ENCODE measurements around the gene ZGPAT.

ZGPAT gene

DNA sequence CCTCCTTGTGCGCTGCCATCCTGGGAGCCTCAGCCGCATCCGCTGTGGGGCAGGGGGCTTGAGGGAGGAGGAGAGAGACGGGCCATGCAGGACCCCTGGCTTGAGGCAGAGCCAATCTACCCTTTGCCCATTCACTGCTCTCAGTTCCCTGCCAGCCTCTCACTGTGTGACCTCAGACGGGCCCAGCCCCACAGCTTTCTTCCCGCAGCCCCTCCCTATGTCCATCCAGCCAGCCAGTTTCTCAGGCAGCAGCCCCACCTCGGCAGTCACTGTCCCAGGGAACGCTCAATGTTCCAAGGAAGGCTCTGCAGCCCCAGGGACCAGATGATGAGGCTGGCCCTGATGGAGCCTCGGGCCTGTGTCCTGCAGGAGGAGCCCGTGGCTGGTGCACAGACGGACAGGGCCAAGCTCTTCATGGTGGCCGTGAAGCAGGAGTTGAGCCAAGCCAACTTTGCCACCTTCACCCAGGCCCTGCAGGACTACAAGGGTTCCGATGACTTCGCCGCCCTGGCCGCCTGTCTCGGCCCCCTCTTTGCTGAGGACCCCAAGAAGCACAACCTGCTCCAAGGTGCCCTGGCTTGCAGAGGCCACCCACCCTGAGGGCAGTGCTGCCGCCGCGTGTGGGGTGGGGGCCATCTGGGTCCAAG, 15.3 kb upstream of the ZGPAT start:
- no peak for DNase-seq

DNA sequence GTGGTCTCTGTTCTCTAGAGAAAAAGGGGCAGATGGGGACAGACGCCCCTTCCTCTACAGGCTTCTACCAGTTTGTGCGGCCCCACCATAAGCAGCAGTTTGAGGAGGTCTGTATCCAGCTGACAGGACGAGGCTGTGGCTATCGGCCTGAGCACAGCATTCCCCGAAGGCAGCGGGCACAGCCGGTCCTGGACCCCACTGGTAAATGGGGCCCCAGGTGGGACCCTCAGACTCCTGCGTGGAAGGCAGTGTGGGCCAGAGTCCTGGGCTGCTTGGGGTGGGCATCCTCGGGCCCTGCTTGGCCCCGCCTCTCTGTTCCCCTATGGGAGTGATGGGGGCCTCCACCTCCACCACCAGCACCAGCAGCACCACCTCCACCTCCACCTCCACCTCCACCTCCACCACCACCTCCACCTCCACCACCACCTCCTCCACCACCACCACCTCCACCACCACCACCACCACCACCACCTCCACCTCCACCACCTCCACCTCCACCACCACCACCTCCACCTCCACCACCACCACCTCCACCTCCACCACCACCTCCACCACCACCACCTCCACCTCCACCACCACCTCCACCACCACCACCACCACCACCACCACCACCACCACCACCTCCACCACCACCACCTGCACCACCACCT, 14.6 kb upstream of the ZGPAT start:
- DNase-seq: no peak

DNA sequence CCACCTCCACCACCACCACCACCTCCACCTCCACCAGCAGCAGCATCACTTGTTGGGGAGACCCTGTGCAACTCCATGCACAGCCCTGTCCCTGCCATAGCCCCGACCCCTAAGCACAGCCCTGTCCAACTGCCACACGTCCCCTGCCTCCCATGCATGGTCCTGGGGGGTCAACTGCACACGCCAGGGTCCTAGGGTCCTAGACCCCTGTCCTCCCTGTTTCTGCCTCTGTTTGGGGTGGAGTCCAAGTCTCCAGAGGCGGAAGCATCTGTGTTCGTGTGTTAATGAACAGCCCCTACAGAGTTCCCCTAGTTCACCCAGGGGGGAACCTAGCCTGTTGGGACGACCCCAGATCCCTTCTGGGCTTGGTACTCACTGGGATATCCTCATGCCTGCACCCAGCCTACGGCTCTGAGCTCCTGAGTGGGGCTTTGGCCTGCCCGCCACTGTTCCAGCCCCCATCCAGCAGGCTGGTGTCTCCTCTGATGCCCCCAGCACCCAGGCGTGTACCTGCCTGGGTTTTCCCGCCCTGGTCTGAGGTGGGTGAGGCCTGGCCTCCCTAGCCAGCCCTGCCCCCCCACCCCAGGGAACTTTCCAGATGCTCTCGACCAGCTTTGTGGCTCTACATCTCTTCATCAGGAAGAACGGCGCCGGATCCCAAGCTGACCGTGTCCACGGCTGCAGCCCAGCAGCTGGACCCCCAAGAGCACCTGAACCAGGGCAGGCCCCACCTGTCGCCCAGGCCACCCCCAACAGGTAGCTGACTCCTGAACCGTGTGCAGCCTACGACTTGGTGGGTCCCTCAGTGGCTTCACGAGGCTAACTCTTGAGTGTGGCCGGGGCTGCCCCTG, 13.9 kb upstream of the ZGPAT start:
- no peak for DNase-seq

DNA sequence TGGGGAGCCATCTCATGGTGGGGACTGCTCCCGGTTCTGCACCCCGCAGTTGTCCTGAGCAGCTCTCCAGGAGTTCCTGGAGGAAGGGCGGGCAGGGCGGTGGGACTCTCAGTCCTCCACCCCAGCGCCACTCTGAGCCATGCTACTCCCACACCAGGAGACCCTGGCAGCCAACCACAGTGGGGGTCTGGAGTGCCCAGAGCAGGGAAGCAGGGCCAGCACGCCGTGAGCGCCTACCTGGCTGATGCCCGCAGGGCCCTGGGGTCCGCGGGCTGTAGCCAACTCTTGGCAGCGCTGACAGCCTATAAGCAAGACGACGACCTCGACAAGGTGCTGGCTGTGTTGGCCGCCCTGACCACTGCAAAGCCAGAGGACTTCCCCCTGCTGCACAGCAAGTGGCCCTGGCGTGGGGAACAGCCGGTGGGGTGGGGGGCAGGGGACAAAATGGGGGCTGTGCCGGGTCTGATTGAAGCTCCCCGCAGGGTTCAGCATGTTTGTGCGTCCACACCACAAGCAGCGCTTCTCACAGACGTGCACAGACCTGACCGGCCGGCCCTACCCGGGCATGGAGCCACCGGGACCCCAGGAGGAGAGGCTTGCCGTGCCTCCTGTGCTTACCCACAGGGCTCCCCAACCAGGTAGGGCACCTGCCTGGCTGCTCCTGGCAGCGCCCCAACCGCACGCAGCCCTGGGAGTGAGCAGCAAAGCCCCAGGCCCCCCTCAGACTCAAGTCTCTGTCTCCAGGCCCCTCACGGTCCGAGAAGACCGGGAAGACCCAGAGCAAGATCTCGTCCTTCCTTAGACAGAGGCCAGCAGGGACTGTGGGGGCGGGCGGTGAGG, 13.0 kb upstream of the ZGPAT start:
- DNase-seq: no peak

DNA sequence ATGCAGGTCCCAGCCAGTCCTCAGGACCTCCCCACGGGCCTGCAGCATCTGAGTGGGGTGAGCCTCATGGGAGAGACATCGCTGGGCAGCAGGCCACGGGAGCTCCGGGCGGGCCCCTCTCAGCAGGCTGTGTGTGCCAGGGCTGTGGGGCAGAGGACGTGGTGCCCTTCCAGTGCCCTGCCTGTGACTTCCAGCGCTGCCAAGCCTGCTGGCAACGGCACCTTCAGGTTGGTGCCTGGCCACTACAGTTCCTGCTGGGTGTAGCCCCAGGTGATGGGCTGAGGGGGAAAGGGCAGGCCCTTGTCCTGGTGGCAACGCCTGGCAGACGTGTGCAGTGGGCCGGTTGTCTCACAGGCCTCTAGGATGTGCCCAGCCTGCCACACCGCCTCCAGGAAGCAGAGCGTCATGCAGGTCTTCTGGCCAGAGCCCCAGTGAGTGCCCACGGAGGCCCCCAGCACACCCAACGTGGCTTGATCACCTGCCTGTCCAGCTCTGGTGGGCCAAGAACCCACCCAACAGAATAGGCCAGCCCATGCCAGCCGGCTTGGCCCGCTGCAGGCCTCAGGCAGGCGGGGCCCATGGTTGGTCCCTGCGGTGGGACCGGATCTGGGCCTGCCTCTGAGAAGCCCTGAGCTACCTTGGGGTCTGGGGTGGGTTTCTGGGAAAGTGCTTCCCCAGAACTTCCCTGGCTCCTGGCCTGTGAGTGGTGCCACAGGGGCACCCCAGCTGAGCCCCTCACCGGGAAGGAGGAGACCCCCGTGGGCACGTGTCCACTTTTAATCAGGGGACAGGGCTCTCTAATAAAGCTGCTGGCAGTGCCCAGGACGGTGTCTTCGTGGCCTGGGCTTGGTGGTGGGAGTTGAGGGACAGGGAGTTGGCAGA, 12.2 kb upstream of the ZGPAT start:
- no peak for DNase-seq

DNA sequence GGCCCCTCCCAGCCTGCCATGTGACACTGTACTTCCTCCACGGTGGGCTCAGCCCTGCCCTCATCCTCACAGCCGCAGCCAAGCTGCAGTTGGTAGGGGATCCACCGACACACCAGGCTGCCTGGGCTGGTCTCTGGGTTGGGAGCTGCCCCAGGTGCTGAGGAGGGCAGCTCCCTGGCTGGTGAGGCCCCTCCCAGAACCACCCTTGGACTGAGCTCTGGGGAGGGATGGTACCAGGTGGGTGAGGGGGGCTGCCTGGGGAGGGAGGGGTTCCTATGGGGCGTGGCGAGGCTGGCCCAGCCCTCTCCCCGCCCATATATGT, 11.6 kb upstream of the ZGPAT start:
- peak; percentile 28 for DNase-seq

DNA sequence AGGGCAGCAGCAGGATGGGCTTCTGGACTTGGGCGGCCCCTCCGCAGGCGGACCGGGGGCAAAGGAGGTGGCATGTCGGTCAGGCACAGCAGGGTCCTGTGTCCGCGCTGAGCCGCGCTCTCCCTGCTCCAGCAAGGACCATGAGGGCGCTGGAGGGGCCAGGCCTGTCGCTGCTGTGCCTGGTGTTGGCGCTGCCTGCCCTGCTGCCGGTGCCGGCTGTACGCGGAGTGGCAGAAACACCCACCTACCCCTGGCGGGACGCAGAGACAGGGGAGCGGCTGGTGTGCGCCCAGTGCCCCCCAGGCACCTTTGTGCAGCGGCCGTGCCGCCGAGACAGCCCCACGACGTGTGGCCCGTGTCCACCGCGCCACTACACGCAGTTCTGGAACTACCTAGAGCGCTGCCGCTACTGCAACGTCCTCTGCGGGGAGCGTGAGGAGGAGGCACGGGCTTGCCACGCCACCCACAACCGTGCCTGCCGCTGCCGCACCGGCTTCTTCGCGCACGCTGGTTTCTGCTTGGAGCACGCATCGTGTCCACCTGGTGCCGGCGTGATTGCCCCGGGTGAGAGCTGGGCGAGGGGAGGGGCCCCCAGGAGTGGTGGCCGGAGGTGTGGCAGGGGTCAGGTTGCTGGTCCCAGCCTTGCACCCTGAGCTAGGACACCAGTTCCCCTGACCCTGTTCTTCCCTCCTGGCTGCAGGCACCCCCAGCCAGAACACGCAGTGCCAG, 11.0 kb upstream of the ZGPAT start, which contains the start of gene TNFRSF6B:
TSS of gene TNFRSF6B (plus strand) at position 25 of the 729 bp plus-strand sequence. CDS start at position 141, 116 bp downstream.
- no peak for DNase-seq

DNA sequence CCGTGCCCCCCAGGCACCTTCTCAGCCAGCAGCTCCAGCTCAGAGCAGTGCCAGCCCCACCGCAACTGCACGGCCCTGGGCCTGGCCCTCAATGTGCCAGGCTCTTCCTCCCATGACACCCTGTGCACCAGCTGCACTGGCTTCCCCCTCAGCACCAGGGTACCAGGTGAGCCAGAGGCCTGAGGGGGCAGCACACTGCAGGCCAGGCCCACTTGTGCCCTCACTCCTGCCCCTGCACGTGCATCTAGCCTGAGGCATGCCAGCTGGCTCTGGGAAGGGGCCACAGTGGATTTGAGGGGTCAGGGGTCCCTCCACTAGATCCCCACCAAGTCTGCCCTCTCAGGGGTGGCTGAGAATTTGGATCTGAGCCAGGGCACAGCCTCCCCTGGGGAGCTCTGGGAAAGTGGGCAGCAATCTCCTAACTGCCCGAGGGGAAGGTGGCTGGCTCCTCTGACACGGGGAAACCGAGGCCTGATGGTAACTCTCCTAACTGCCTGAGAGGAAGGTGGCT, 10.4 kb upstream of the ZGPAT start:
- DNase-seq: no peak

DNA sequence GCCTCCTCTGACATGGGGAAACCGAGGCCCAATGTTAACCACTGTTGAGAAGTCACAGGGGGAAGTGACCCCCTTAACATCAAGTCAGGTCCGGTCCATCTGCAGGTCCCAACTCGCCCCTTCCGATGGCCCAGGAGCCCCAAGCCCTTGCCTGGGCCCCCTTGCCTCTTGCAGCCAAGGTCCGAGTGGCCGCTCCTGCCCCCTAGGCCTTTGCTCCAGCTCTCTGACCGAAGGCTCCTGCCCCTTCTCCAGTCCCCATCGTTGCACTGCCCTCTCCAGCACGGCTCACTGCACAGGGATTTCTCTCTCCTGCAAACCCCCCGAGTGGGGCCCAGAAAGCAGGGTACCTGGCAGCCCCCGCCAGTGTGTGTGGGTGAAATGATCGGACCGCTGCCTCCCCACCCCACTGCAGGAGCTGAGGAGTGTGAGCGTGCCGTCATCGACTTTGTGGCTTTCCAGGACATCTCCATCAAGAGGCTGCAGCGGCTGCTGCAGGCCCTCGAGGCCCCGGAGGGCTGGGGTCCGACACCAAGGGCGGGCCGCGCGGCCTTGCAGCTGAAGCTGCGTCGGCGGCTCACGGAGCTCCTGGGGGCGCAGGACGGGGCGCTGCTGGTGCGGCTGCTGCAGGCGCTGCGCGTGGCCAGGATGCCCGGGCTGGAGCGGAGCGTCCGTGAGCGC, 9.8 kb upstream of the ZGPAT start:
- DNase-seq: no peak

DNA sequence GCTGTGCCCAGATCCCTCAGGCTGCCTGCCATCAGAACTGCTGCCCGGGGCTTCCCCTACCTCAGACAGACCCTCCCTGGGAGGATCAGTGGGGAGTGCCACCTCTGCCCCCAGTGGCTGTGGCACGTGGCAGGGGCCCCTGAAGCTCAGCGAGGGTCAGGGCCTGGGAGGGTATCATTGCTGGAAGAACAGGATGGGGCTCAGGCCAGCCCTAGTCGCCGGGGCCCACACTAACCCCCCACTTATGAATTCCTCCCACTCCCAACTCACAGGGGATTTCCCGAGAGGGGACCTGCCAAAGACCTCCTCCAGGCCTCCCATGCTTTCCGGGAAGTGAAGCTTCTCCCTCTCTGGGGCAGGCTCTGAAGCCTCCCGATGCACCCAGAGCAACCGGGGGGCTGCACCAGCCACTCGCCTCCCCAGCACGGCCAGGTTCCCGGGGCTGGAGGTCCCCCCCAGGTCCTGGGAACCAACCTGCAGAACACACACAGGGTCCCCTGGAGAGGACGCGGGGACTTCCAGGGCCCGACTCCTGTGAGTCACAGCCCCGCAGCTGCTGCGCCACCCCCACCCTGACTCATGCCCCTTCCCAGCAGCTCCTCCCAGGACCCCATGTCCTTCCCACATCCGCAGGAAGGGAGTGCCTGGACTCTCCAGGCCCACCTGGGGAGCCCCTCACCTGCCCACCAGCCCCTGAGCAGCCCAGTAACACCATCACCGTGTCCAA, 8.9 kb upstream of the ZGPAT start:
- peak; percentile 88 for DNase-seq

DNA sequence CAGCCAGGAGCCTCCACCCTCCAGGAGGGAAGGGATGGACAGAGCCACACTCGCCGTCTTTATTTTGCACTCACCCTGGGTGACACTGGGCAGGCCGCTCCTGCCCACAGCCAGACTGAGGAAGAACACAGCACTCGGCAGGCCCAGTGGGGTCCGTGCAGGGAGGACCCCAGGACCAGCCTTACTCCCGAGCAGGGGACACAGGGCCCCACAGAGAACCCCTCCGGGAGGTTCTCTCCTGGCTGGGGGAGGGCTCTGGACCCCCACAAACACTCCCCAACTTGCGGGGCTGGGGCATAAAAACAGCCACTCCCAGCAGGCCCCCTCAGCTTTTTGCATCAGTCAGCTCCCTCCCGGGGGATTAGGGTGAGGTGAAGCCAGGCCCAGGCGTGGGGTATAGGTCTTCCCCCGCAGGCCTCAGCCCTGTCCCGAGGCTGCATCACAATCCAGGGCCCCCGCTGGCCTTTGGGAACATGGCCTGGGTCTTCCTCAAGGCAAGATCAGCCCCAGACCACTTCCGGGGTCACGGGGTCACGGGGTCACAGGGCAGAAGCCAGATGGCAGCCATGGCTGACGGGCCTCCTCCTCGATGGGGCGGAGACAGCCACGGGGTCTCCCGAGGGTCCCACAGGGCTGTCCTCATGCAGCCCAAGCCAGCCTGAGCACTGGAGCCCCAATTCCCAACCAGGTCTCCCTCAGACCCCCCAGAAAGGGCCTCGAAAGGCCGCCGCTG, 8.2 kb upstream of the ZGPAT start:
- DNase-seq: no peak

DNA sequence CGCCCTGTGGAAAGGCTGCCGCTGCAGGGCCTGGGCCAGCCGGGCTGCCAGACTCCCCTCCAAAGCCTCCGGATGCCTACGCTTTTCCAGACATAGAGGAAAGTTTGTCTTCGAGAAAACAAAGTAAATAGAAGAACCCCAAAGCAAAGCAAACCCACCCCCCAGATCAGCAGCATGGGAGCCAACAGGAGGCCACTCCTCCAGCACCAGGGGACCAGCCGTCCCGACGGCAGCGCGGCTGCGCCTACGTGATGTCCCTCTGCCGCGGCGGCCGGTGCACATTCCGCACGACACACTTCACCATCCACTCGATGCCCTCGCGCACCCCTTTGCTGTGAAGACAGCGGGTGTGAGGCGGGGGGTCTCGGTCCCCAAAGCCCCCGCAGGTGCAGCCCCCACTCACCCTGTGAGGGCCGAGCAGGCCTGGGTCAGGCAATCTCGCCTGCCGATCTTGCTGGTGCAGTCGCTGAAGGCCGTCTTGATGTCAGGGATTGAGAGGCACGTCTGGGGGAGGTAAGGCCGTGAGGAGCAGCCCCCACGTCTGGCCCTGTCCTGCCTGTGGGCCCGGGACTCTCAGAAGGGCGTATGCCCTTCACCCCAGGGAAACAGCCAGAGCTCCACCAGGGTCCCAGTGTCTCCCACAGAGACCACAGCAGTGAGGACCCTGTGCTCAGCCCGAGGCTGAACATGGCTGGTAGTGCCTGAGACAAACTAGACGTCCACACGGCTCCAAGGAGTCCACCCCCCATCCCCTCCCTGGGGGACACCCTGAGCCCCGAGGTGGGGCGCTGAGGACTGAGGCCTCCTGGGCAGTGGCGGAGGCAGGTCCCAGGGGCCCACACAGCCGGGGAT, 7.4 kb upstream of the ZGPAT start:
- DNase-seq: no peak

DNA sequence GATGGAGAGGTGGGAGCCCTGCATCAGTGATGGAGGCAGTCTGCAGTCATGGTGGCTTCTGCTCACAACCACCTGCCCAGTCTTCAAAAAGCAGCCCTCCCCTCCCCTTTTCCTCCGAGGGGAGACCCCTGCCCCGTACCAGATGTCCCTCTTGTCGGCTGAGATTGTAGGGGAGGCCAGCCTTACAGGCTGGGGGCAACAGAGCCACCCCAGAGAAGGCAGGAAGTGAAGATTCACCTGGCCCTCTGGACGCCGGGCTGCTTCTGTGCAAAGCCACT, 6.8 kb upstream of the ZGPAT start:
- no peak for DNase-seq

DNA sequence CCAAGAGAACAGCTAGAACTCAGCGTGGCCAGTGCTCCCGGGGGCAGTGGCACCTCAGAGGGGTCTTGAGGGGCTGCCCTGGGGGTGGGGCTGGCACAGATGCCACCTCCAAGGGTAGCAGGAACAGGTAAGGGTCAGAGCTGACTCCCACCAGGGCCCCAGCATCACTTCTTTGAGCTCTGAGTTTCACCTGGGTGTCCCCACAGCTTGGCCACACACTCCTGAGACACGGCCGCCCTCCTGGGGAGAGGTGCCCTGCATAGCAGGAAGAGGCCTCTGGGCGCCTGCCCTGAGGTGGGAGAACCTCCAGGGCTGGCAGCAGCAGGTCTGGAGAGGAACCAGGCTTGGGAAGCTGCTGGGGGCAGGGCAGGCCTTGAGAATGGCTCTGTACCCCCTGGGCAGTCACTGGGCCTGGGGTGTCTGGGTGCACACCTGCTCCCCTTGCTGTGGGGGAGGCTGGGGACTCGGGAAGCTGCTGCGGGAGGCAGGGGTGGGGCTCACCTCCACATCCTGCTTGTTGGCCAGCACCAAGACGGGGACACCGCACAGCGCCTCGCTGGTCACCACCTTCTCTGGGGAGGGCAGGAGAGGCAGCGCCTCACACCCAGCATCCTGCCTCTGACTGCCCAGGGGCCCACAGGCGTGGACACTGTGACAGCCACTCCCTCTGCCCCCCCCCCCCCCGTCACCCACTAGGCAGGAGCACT, 6.4 kb upstream of the ZGPAT start:
- DNase-seq: no peak

DNA sequence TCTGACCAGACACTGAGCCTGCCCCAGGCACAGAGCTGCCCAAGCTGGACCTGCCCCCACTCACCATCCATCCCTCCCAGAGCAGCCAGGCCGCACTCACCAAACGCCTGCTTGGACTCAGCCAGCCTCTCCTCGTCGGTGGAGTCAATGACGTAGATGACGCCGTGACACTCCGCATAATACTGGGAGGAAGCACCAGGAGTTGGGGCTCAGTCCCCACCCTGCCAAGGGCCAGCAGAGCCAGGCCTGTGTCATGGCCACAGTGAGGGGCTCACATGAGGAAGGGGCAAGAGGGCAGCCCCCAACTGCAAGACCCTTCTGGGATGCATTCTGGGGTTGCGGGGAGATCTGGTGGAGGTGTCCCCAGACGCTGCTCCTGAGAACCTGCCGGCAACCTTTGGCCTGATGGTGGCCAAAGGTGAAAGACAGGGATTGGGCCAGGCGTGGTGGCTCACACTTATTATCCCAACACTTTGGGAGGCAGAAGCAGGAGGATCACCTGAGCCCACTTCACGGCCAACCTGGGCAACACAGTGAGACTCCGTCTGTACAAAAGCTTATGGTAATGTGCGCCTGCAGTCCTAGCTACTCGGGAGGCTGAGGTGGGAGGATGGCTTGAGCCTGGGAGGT, 5.7 kb upstream of the ZGPAT start:
- DNase-seq: no peak

DNA sequence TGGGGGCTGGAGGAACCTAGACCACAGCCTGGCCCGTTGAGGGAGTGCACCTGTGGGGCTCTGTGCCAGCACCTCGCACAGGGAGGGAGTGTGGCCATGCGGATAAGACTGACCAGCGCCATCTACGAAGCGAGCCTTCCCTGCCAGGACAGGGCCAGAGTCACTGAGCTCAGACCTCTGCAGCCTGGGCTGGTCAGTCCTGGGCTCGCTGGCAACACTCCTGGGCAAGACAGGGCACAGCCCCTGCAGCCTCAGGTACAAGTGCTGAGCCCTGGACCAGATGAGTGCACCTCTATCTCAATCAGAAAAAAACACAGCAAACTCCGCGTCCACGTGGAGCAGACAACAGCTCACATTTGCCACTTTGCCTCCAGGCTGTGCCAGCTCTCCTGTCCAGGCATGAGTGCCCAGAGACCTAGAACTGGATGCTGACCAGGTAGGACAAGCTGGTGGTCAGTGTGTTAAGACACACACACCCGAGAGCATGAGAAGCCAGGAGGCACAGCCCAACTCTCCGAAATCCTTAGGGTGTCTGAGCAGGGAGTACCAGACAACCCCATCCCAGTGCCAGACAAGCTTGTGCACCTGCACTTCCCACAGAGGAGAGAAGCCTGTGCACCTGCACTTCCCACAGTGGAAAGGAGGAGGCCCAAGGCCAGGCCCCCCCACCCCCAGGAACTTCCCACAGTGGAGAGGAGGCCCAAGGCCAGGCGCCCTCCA, 4.9 kb upstream of the ZGPAT start:
- no peak for DNase-seq

Data from fibroblast of skin of right quadriceps (primary cell).